Adrenal gland (tissue), 5 donors: ENCODE data around the gene KIF5A.
"Not testable (repeated sequence)": the region's sequence is repeated elsewhere in the genome, so short reads cannot be mapped to it uniquely, and the experiment has no call there.

Experiments used
- POLR2A ChIP-seq, 2 donors: fragments of 450-650 bp; IDR thresholded peaks; one replicate each; pipeline ENCODE4 v1.6.1; 2017; ENCODE audit warnings: antibody characterized with exemption in 2 of 2, mild to moderate bottlenecking in 2 of 2, moderate library complexity in 1 of 2
- TF ChIP-seq, protein P1 (sequence below), 6 experiments: fragments of 450-650 bp in 4 of 6; fragments of 200-600 bp in 2 of 6; sonication (generic) in 1 of 6; IDR thresholded peaks; 1 replicate in 5 of 6; 2 replicates in 1 of 6; pipeline versions ENCODE4 v1.5.1 to v1.8.0; 2016 to 2021; ENCODE audit warnings: antibody characterized with exemption in 6 of 6, mild to moderate bottlenecking in 2 of 6, moderate library complexity in 1 of 6
- donor health status: DM: no; HTN: no; CAD: no.

- TF ChIP-seq, protein P1, sequence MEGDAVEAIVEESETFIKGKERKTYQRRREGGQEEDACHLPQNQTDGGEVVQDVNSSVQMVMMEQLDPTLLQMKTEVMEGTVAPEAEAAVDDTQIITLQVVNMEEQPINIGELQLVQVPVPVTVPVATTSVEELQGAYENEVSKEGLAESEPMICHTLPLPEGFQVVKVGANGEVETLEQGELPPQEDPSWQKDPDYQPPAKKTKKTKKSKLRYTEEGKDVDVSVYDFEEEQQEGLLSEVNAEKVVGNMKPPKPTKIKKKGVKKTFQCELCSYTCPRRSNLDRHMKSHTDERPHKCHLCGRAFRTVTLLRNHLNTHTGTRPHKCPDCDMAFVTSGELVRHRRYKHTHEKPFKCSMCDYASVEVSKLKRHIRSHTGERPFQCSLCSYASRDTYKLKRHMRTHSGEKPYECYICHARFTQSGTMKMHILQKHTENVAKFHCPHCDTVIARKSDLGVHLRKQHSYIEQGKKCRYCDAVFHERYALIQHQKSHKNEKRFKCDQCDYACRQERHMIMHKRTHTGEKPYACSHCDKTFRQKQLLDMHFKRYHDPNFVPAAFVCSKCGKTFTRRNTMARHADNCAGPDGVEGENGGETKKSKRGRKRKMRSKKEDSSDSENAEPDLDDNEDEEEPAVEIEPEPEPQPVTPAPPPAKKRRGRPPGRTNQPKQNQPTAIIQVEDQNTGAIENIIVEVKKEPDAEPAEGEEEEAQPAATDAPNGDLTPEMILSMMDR (IDR thresholded peaks at IDR 0.05) = not testable (repeated sequence)
- TF ChIP-seq POLR2A (IDR thresholded peaks at IDR 0.05) = not testable (repeated sequence)
These were observed 35.6 kb upstream of the KIF5A start for GRCh38 chr12:57514246-57514645.
